Retina (tissue), 1 donor: Measurements from ENCODE around the gene PNMA8A.

ENCODE experiments used
- DNase-seq: peaks from one replicate; pipeline ENCODE4 v3.0.0-alpha.2; 2016

The PNMA8A gene

DNA sequence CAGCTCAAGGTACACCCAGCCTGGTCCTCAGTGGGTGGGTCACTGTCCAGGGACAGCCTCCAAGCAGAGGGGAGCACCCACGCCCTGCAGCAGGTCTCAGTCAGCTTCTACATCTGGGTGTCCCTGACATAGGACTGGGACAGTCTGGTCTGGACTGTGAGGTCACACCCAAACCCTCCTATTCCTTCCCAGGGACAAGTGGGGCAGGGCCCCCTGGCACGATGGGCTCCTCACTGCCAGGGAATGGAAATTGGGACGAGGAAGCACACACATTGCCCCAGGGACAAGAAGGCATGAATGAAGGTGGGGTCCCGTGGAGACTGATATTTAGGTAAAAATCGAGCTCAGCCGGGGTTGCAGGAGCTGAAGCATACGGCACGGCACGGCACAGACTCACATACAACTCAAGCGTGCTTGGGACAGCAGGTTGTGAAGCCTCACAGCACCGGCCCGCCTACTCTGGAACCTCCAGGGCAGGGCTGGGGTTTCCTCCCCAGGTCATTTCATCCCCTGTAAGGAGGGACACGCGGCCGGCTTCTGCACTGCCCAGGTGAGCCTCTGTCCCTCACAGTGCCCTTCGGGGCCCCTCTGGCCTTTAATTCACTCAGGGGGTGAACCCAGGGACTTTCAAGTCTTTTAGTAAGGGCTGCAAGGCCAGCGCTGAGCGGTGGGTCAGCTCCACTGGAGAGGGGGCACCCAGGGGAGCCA lies 20.8 kb upstream of the PNMA8A start:
- peak; percentile 24 for DNase-seq

DNA sequence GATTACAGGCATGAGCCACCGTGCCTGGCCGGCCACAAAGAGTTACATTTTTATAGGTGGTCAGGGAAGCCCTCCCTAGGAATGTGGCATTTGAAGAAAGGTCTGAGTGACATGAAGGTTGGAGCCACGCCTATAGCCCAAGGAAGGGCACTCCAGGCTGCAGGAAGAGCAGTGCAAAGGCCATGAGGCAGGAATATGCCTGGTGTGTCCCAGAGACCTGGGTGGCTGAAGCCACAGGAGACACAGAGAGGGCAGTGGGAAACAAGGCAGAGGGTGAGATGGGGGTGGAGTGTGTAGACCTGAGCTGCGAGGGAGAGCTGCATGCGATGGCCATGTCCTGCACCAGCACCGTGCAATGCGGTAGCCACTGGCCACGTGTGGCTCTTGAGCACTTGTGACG lies 19.4 kb upstream of the PNMA8A start:
- DNase-seq, result no peak

DNA sequence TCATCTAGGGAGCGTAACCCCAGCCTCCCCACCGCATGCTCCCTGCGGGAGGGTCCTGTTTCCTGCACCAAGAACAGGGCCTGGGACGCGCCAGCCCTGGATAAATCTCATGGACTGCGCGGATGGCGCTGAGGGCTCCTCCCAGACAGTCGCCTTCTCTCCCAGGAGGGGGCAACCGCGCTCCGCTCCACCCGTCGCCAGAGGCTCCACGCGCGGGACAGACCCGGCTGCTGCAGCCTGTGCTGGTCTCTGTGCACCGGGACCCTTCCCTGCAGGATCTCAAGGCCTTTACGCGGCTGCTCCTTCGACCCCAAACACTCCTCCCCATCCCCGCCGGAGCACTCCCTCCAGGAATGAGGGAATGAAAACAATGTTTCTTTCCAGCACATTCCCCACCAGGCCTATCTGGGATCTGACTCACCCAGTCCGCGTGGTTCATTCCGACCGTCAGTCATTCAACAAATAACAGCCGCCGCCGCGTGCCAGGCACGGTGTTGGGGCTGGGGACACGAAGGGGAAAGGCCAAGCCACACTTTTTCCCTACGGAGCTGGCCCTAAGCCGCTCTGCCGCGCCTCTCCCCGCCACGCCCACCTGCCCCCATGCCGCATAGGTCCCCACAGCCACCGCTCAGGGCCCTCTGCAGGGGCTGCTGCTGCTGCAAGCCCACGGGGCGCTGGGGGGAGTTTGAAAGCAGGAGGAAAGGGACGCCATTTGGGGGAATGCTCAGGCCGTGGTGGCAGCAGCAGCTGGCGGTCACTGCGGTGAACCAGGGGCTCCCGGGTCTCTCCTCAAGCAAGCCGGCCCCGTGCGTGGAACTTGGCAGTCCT lies 18.3 kb upstream of the PNMA8A start:
- DNase-seq, result peak; percentile 77

GRCh38 chr19:46488551-46488950 lies 17.2 kb upstream of the PNMA8A start:
- DNase-seq, result peak; percentile 12

GRCh38 chr19:46487802-46488445 lies 16.6 kb upstream of the PNMA8A start:
- peak; percentile 95 for DNase-seq

- peak; percentile 15 for DNase-seq
Measured at GRCh38 chr19:46487178-46487801, 15.9 kb upstream of the PNMA8A start.

DNA sequence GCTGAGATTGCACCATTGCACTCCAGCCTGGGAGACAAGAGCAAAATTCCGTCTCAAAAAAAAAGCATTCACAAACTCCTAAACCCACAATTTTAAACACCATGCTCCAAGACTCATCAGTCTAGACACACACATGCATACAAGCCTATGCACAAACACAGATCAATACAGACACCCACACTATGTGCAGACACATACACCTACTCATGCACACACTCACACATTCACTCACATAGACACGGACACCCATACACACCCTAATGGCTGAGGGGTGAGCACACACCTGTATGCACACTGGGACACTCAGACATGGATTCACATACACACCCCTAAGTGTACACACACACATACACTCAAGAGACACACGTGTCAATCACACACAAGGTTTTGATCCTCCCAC lies 15.0 kb upstream of the PNMA8A start:
- no peak for DNase-seq

DNA sequence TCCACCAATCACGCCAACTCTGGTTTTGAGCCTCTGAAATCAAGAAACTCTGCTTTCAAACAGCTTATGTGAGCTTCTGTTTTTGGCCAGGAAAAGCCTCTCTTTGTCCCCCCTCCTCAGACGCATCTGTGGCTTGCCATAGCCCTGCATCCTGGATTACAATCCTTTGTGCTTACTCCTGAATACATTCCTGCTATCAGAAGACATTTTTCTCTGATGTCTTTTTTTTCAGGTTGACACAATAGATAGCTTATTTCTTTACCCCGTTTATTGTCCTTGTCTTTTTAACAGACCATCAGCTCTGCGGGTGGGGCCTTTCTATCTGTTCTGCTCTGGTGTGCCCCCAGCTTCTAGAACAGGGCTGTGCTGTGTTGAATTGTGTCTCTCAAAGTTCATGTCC lies 13.3 kb upstream of the PNMA8A start:
- no peak for DNase-seq

GRCh38 chr19:46482631-46483030 lies 11.3 kb upstream of the PNMA8A start:
- DNase-seq, result no peak

DNA sequence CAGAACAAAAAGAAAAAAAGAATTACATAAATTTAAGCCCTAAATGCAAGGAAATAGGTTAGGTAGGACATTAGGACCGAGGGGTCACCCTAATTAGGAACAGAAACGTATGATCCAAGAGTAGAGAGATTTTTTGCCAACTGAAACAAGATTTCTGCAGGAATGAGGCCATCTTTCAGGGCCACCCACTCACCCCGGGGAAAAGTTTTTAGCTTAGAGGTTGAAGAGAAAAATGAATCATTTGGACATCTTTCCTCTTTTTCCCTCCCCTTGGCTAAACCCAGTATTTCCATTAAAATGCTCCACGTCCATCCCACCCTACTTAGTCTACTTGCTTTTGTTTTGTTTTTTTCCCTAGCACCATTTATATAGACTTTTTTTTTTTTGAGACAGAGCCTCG lies 10.6 kb upstream of the PNMA8A start:
- DNase-seq, result no peak

DNA sequence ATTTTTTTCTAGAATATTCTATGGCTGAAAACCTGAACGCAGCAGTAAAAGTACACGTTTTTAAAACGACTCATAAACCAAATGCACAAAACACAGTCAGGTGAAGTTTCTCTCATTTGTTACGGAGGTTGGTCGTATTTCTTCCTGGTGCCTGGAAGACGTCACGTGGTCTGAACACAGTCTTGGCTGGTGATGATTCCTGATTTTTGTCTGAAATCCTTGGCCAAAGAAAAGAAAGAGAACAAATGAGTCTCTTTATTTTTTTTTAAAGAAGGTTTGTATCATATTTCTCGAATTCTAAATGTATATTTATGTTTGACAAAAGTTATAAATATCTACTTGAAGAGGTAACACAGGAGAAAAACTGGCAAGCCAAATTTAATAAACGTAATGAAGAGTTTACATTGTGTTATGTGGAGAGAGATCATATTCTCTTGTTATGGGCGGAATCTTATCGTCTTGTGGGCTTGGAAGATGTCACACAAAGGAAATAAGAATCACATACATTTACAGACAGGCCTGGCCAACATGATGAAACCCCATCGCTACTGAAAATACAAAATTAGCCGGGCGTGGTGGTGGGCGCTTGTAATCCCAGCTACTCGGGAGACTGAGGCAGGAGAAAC lies 10.0 kb upstream of the PNMA8A start:
- no peak for DNase-seq

DNA sequence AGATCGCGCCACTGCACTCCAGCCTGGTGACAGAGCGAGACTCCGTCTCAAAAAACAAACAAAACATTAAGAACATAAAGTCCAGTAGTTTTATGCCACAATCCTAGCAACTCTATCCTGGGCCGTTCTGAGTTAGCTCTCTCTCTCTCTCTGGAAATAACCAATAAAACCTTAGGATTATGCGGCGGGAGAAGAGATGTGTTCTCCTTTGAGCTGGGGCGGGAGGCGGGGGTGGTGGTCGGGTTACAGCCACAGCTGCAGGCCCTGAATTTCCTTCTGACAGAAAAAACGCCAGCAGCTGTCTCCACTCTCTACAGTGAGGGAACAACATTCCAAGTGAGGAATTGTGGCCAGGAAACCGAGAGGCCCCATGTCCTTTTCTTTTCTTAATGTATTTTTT lies 9.1 kb upstream of the PNMA8A start:
- DNase-seq, result no peak

DNA sequence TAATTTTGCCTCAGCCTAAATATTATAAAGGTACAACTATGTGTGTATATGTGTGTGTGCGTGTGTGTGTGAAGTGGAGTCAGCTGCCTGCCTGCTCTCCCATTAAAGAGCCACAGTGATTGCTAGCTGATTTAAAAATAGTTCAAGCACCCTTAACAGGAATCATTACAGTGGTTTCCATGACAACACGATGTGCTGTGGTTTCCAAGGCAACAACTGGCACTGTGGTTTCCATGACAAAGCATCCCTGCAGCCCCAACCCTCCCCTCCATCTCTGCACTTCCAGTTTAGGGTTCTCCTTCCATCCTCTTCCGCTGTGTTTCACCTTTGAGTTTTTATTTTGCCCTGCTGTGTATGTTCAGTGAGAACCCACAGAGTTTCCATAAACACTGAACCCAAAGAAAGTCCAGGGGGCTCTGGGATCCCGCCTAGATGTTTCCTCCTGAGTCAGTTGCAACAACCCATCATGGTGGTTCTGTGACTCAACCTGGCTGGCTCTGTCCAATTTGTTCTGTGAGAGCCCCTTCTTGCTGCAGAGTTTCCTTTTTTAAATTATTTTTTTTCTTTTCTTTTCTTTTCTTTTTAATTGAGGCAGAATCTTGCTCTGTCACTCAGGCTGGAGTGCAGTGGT lies 7.1 kb upstream of the PNMA8A start:
- DNase-seq, result peak; percentile 66

DNA sequence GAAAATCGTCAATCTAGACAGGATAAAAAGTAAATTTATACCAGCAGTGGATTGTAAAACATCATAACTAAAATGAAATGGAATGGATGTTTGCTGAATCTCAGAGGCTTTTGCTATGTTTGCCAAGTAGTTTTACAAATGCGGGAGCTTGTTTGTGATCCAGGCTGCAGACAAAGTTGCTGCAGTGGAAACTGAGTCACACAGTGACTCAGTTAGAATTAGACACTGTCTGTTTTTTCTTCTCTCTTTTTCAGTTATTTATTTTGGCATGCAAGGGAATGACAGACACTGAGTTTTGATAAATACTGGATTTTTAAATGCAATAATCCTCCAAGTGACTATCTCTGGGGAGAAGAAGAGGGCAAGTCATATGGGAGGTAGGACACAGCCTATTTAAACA lies 4.6 kb upstream of the PNMA8A start:
- no peak for DNase-seq

DNA sequence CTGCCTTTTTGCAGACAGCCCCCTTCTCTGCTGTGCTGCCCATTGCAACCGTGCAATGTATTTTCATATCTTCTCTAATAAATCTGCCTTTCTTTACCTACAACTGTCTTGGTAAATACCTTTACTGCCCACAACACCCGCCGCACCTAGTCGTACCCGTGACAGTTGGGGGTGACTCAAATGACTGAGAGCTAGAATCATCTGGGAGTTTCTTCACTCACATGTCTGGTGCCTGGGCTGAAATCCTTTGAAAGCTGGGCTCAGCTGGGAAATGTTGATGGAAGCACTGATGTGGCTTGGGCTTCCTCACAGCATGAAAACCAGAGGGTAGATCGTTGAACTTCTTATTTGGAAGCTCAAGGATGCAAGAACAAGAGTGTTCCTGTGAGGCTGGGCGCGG lies 2.8 kb upstream of the PNMA8A start:
- DNase-seq, result no peak

DNA sequence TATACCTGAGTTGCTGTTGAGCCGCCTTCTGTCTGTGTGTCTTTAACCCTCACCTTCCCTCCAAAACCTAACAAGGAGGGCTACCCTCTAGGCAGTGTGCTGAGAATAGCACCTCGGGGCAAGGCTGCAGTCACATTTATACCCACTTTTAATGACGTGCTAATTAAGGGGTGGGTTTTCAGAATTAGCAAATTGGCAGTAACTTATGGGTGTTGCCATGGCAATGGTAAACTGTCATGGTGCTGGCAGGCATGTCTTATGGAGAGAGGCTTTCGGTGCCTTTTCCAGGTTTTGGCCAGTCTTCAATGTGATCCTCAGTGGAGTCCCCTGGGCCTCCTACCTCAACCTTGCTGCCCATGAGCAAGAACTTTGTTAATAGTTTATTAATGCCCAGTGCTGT lies 1.2 kb upstream of the PNMA8A start:
- DNase-seq, result no peak

DNA sequence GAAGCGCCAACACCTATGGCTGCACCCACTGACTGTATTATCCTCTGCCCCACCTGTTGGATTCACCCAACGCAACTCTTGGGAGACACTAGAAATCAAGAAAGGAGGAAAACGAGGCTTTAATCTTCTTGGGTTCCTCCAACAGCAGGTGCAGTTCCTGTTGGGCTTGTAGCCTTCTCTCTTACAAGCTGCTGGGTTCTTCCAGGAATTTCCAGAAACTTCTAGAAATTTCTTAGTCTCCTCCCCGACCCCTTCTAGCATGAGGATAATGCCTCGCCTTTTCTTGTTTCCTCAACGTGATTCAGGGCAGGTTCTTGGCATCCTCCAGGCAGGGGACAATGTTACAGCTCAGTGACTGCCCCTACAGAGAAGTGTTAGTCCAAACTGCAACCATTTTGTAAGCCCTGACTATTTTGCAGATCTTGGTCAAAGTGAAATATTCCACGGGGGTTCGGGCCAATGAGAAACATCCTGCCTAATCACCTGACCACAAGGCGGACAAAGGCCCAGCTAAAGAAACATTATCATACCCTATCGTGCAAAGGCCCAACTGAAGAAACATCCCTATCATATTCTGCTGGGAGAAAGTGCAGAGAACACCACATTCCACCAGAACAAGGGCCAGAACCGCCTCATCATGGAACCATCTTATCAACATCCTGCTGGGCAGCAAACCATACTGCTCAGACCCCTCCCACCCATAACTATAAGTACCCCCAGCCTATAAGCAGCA lies 614 bp upstream of the PNMA8A start:
- DNase-seq, result no peak

- DNase-seq, result no peak
Measured at GRCh38 chr19:46470376-46470775, 987 bp downstream of the PNMA8A start.

GRCh38 chr19:46469541-46470185 lies 1.7 kb downstream of the PNMA8A start:
- no peak for DNase-seq

- DNase-seq, result no peak
Measured at GRCh38 chr19:46466536-46467196, 4.7 kb downstream of the PNMA8A start.

- DNase-seq, result no peak
Measured at GRCh38 chr19:46463516-46463915, 7.8 kb downstream of the PNMA8A start.
